Nephron (organoid): ENCODE measurements around the gene C4orf51.

Experiments
- H3K27ac Mint-ChIP-seq, 3 experiments: 2 replicates each; pipeline ENCODE4 v1.8.0; 2020; ENCODE audit warnings: mixed read lengths in 3 of 3, mild to moderate bottlenecking in 2 of 3, moderate library complexity in 1 of 3
- H3K27me3 Mint-ChIP-seq: 2 replicates; pipeline ENCODE4 v1.8.0; 2021; ENCODE audit warnings: low read depth, mild to moderate bottlenecking, moderate library complexity, mixed read lengths
- H3K36me3 Mint-ChIP-seq: 2 replicates; pipeline ENCODE4 v1.8.0; 2020; ENCODE audit warnings: low read depth, mixed read lengths
- H3K4me1 Mint-ChIP-seq: 2 replicates; pipeline ENCODE4 v1.8.0; 2020; ENCODE audit warnings: mixed read lengths
- H3K4me3 Mint-ChIP-seq, 3 experiments: 2 replicates each; pipeline ENCODE4 v1.8.0; 2020; ENCODE audit warnings: mild to moderate bottlenecking in 3 of 3, mixed read lengths in 3 of 3, moderate library complexity in 2 of 3
- H3K9me3 Mint-ChIP-seq: 2 replicates; pipeline ENCODE4 v1.8.0; 2020; ENCODE audit warnings: mixed read lengths
- CTCF ChIP-seq, 3 experiments: fragments of 200-600 bp; sonication (generic); IDR thresholded peaks; one replicate each; pipeline ENCODE4 v1.5.0; 2021; ENCODE audit warnings: antibody characterized with exemption in 3 of 3; ENCODE audit not compliant: unreplicated experiment in 3 of 3

Gene C4orf51

GRCh38 chr4:145760176-145760575 lies 80.2 kb downstream of the C4orf51 start:
- Mint-ChIP-seq H3K4me3 (no peak overlapping the region), H3K9me3 (no peaks in the 10 kb centered on the region), H3K27me3 (no peaks in the 10 kb centered on the region), H3K4me1 (no peaks in the 10 kb centered on the region), H3K36me3 (peaks cover 71% of the 10 kb centered on the region), H3K27ac (no peak overlapping the region)
- no peak for TF ChIP-seq CTCF (IDR thresholded peaks at IDR 0.05; ENCODE audit: unreplicated experiment in 3 of 3)

GRCh38 chr4:145760961-145761929 lies 81.3 kb downstream of the C4orf51 start:
- no peak overlapping the region for H3K27ac Mint-ChIP-seq

GRCh38 chr4:145762719-145763118 lies 82.8 kb downstream of the C4orf51 start:
- TF ChIP-seq CTCF (IDR thresholded peaks at IDR 0.05; ENCODE audit: unreplicated experiment in 3 of 3), result no peak
- Mint-ChIP-seq H3K27me3 (no peaks in the 10 kb centered on the region), H3K27ac (no peak overlapping the region), H3K9me3 (peaks cover 5% of the 10 kb centered on the region), H3K36me3 (peaks cover 88% of the 10 kb centered on the region), H3K4me1 (no peaks in the 10 kb centered on the region), H3K4me3 (no peak overlapping the region)

More at GRCh38 chr4:145760961-145761929, 81.3 kb downstream of the C4orf51 start:
- no peaks in the 10 kb centered on the region for H3K4me1 Mint-ChIP-seq
- peaks cover 82% of the 10 kb centered on the region for H3K36me3 Mint-ChIP-seq
- no peak for TF ChIP-seq CTCF (IDR thresholded peaks at IDR 0.05; ENCODE audit: unreplicated experiment in 3 of 3)
- H3K27me3 Mint-ChIP-seq, result no peaks in the 10 kb centered on the region
- no peak overlapping the region for H3K4me3 Mint-ChIP-seq
- no peaks in the 10 kb centered on the region for H3K9me3 Mint-ChIP-seq

- peaks cover 5% of the 10 kb centered on the region for H3K9me3 Mint-ChIP-seq
- H3K27me3 Mint-ChIP-seq, result no peaks in the 10 kb centered on the region
- no peak for TF ChIP-seq CTCF (IDR thresholded peaks at IDR 0.05; ENCODE audit: unreplicated experiment in 3 of 3)
- no peak overlapping the region for H3K4me3 Mint-ChIP-seq
- peaks cover 90% of the 10 kb centered on the region for H3K36me3 Mint-ChIP-seq
- no peaks in the 10 kb centered on the region for H3K4me1 Mint-ChIP-seq
- H3K27ac Mint-ChIP-seq, result no peak overlapping the region
Measured at GRCh38 chr4:145763399-145763798, 83.5 kb downstream of the C4orf51 start.

- TF ChIP-seq CTCF (IDR thresholded peaks at IDR 0.05; ENCODE audit: unreplicated experiment in 3 of 3), result no peak
- H3K9me3 Mint-ChIP-seq, result peaks cover 5% of the 10 kb centered on the region
- H3K36me3 Mint-ChIP-seq, result peaks cover 79% of the 10 kb centered on the region
- no peak overlapping the region for H3K27ac Mint-ChIP-seq
- no peak overlapping the region for H3K4me3 Mint-ChIP-seq
- no peaks in the 10 kb centered on the region for H3K4me1 Mint-ChIP-seq
- H3K27me3 Mint-ChIP-seq, result no peaks in the 10 kb centered on the region
Measured at GRCh38 chr4:145766273-145766672, 86.3 kb downstream of the C4orf51 start.
